ENCODE measurements around the gene CFB.
"Not testable (repeated sequence)": the region's sequence is repeated elsewhere in the genome, so short reads cannot be mapped to it uniquely, and the experiment has no call there.

GRCh38 chr6:31981744-31982143 is 35.8 kb downstream of the CFB start, which contains the start of gene C4A:
- TF ChIP-seq CTCF (IDR thresholded peaks at IDR 0.05; ENCODE audit: insufficient read depth, low read depth, low read length); EZH2 (IDR thresholded peaks at IDR 0.05; ENCODE audit: insufficient read depth, low read length): not testable (repeated sequence)
